Aorta (tissue), 4 donors: ENCODE data around the gene ZNF124. TPM values are rescaled to one million over a fixed set of nuclear protein-coding genes. Genes with fewer than 3 reads are reported as not detected.

Source experiments
- microRNA-seq, 2 donors: library from miRNA; unstranded; fragments of <30 nt; microRNA quantifications; one replicate each; pipeline ENCODE4 v1.2.0, GENCODE V29; 2020
- polyA plus RNA-seq, 2 donors: library from polyadenylated mRNA; stranded (reverse); fragments of 200-250 nt; gene quantifications; one replicate each; pipeline ENCODE4 v1.2.3, GENCODE V29; 2013
- total RNA-seq, 2 donors: library from RNA; stranded (reverse); fragmentation: NEBNext Ultra II Directional; extraction: Animal tissue kit (Norgen Biotek cat#: 25700); gene quantifications; one replicate each; pipeline ENCODE4 v1.2.1, GENCODE V29; 2021
- donor health status: healthy with polysubstance abuse.
- donor health status: Bipolar disorder and iron deficiency.
- donor health status: DM: no; HTN: no; CAD: no.
- donor health status: DM: yes; HTN: yes; CAD: no.

Gene ZNF124
- total and polyA plus RNA-seq, 4 donors: 0.77 to 39.7 (median 14.0) TPM

Small RNAs within 50 kb of the gene (microRNA-seq; reads per million reads assigned to microRNA genes)
- 0 reads per million in 2 donors for gene MIR3916

Other genes starting within 250 kb of the ZNF124 start
- gene AHCTF1, start 240.1 kb downstream of the ZNF124 start, total RNA-seq: 10 to 100 TPM; 31.5 to 32.4 TPM
- gene AHCTF1, start 240.1 kb downstream of the ZNF124 start, polyA plus RNA-seq: 10 to 100 TPM in 1 of 2 donors, 1 to 10 TPM in 1; 7.5 to 13.7 TPM
- gene ZNF695, start 164.0 kb downstream of the ZNF124 start, total RNA-seq: not detected
- not detected for gene ZNF695, start 164.0 kb downstream of the ZNF124 start, polyA plus RNA-seq
- 1 to 10 TPM; 2.9 to 4.1 TPM for gene ZNF670, start 93.2 kb downstream of the ZNF124 start, total RNA-seq
- gene ZNF670, start 93.2 kb downstream of the ZNF124 start, polyA plus RNA-seq: under 1 TPM; 0.88 to 0.90 TPM
- 1 to 10 TPM; 6.0 to 8.4 TPM for gene ZNF669, start 67.7 kb downstream of the ZNF124 start, total RNA-seq
- 1 to 10 TPM; 2.4 to 2.5 TPM for gene ZNF669, start 67.7 kb downstream of the ZNF124 start, polyA plus RNA-seq
- not detected for gene VN1R5, start 84.1 kb upstream of the ZNF124 start, total RNA-seq
- gene VN1R5, start 84.1 kb upstream of the ZNF124 start, polyA plus RNA-seq: not detected
- 10 to 100 TPM; 23.1 to 29.0 TPM for gene ZNF496, start 159.8 kb upstream of the ZNF124 start, total RNA-seq
- 10 to 100 TPM in 1 of 2 donors, 1 to 10 TPM in 1; 4.1 to 17.9 TPM for gene ZNF496, start 159.8 kb upstream of the ZNF124 start, polyA plus RNA-seq
- 1 to 10 TPM; 7.0 to 7.1 TPM for gene NLRP3, start 244.2 kb upstream of the ZNF124 start, total RNA-seq
- gene NLRP3, start 244.2 kb upstream of the ZNF124 start, polyA plus RNA-seq: 1 to 10 TPM in 1 of 2 donors, under 1 TPM in 1; 0.79 to 2.9 TPM